Thyroid gland (tissue), 4 donors: ENCODE measurements around the gene ARRDC5. TPM values are rescaled to one million over a fixed set of nuclear protein-coding genes. Genes with fewer than 3 reads are reported as not detected.

Source experiments
- DNase-seq, 2 donors: peaks; one replicate each; pipeline ENCODE4 v3.0.0-alpha.2; 2019
- H3K27ac ChIP-seq, 3 donors: fragments of 200-600 bp; sonication (generic); 1 replicate in 2 of 3; 2 replicates in 1 of 3; pipeline ENCODE4 v1.5.1; 2016 to 2019; ENCODE audit warnings: mild to moderate bottlenecking in 1 of 3, moderate library complexity in 1 of 3
- H3K27me3 ChIP-seq: fragments of 200-600 bp; sonication (generic); one replicate; pipeline ENCODE4 v1.5.1; 2019
- H3K36me3 ChIP-seq, 2 donors: fragments of 200-600 bp; sonication (generic); one replicate each; pipeline ENCODE4 v1.5.1; 2016 to 2019
- H3K4me1 ChIP-seq, 2 donors: fragments of 200-600 bp; sonication (generic); one replicate each; pipeline ENCODE4 v1.5.1; 2017 to 2019
- H3K4me3 ChIP-seq, 3 donors: fragments of 200-600 bp; sonication (generic); replicated peaks in 1 of 3; 1 replicate in 2 of 3; 2 replicates in 1 of 3; pipeline ENCODE4 v1.5.1; 2016; ENCODE audit warnings: mild to moderate bottlenecking in 1 of 3
- H3K9me3 ChIP-seq: fragments of 200-600 bp; sonication (generic); one replicate; pipeline ENCODE4 v1.5.1; 2017
- POLR2A ChIP-seq, 2 donors: fragments of 450-650 bp; IDR thresholded peaks; one replicate each; pipeline ENCODE4 v1.6.1; 2017; ENCODE audit warnings: antibody characterized with exemption in 2 of 2, mild to moderate bottlenecking in 2 of 2, moderate library complexity in 1 of 2
- WGBS, 2 donors: methylation state at CpG; one replicate each; pipeline ENCODE4 v1.1.5; 2017; 5-methylcytosine and 5-hydroxymethylcytosine counted together
- intact Hi-C: fragments of 100-400 bp; cut with DNase I; formaldehyde crosslinking; loops from one replicate; pipeline ENCODE4 v1.15.1; 2023
- total RNA-seq, 4 donors: library from RNA; depleted of rRNA; stranded (reverse); fragments of >200 nt; gene quantifications; one replicate each; pipeline ENCODE4 v1.2.3, GENCODE V29; 2016
- TF ChIP-seq, protein P1 (sequence below), 6 experiments: fragments of 200-600 bp in 3 of 6; fragments of 450-650 bp in 3 of 6; sonication (generic) in 3 of 6; IDR thresholded peaks; one replicate each; pipeline ENCODE4 v1.5.1; 2016 to 2019; ENCODE audit warnings: antibody characterized with exemption in 6 of 6, mild to moderate bottlenecking in 2 of 6, inconsistent platforms in 1 of 6, moderate library complexity in 1 of 6

The ARRDC5 gene
- total RNA-seq, 4 donors from 2014 or later = not detected

DNA sequence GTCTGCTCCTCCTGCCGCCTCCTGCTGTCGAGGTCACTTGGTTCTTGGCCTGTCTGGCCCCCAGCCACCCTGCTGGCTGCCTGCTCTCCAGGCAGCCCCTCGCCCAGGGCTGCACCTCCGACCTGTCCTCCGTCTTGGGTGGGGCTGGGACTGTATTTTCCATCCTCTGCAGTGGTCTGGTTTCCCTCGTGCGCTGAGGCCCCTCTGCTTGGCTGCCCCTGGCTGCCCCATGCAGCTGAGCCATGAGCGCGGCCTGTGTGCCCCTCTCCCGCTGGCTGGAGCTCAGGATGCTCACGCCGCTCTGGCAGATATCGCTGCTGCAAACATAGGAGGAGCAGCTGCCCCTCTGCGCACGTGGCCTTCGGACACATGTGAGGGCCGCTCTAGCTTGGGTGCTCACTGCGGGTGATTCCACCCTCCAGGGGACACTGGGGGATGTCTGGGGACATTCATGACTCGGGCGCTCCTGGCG is 20.6 kb upstream of the ARRDC5 start:
- no peak for DNase-seq
- Histone ChIP-seq H3K36me3 (no peaks in the 10 kb centered on the region), H3K4me3 (no peak overlapping the region), H3K4me1 (no peaks in the 10 kb centered on the region), H3K27me3 (no peaks in the 10 kb centered on the region), H3K9me3 (no peaks in the 10 kb centered on the region), H3K27ac (no peak overlapping the region)
- TF ChIP-seq, protein P1, sequence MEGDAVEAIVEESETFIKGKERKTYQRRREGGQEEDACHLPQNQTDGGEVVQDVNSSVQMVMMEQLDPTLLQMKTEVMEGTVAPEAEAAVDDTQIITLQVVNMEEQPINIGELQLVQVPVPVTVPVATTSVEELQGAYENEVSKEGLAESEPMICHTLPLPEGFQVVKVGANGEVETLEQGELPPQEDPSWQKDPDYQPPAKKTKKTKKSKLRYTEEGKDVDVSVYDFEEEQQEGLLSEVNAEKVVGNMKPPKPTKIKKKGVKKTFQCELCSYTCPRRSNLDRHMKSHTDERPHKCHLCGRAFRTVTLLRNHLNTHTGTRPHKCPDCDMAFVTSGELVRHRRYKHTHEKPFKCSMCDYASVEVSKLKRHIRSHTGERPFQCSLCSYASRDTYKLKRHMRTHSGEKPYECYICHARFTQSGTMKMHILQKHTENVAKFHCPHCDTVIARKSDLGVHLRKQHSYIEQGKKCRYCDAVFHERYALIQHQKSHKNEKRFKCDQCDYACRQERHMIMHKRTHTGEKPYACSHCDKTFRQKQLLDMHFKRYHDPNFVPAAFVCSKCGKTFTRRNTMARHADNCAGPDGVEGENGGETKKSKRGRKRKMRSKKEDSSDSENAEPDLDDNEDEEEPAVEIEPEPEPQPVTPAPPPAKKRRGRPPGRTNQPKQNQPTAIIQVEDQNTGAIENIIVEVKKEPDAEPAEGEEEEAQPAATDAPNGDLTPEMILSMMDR (IDR thresholded peaks at IDR 0.05) = no peak
- no peak for TF ChIP-seq POLR2A (IDR thresholded peaks at IDR 0.05)
- intact Hi-C loops = no loop called here
- 95% methylated on average over 14 to 21 of the region's 21 CpGs for WGBS, 2 donors

DNA sequence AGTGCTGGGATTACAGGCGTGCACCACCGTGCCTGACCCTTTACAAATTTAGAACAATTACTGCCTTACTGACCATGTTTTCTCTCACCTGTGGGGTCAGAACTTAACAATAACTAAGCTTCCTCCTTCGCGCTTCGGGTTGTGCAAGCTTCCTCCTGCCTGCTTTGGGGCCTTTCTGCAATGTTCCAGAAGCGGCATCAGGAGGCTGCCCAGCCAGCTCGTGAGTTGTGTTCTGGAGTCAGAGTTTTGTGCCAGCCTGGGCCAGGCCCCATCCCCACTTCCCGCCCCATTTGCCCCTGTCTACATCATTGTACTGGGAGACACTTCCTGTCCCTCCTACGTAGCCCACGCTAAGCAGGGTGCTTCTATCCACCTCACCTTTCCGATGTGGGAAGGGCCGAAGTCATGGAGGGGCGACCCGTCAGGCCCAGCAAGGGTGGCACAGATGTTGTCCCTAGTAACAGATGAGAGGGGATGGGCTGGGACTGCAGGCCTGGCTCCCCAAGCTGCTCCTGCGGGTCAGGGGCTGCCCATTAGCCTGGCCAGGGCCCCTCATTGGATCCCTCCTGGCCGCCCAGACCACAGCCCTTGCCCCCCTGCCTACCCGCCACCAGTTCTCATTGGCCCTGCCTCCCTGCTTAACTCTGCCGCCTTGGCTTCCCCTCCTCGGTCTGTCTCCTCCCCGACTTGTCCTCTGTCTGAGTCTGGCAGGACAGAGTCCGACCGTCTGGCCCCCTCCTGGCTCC is 20.0 kb upstream of the ARRDC5 start:
- H3K27me3 ChIP-seq = no peaks in the 10 kb centered on the region
- no peak overlapping the region for H3K27ac ChIP-seq
- intact Hi-C loops = no loop called here
- H3K4me1 ChIP-seq = no peaks in the 10 kb centered on the region
- no peak for DNase-seq
- WGBS, 2 donors = 87 to 96% methylated on average over 20 to 22 of the region's 22 CpGs
- no peak overlapping the region for H3K4me3 ChIP-seq
- H3K36me3 ChIP-seq = no peaks in the 10 kb centered on the region
- TF ChIP-seq, protein P1 (IDR thresholded peaks at IDR 0.05) = no peak
- TF ChIP-seq POLR2A (IDR thresholded peaks at IDR 0.05) = no peak
- no peaks in the 10 kb centered on the region for H3K9me3 ChIP-seq

DNA sequence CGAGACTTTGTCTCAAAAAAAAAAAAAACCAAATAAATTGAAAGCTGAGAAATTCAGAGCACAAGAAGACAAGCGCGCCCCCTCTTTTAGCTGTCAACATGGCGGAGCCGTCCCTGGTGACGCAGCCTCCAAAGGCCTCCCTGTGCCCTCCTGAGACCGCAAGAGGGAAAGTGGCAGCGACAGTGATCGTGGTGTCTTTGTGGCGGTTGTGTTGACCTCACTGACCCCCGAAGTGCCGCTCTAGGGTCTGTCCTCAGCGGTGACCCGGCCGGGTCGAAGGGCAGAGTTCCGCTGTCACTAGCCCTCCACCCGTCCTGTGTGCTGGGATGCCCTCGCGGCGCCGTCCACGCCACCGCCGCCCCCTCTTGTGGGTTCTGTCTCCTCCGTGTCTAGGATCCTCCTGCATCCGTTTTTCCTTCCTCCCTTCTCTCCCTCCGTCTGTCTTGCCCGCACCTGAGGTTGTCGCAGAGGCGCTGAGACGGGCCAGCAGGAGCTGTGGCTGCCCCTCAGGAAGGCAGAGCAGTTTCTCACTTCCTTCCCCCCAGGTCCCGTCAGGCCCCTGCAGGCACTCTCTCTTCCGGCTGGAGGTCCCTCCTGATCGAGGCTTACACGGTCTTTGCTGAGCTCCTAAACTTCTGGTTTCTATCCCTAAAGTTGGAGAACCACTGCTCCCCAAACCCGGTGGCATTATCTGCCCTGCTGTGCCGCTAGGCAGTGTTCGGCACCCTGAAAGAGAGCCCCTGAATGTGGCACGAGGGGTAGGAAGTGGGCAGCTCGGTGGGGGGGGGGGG is 13.8 kb upstream of the ARRDC5 start:
- H3K4me1 ChIP-seq = peaks cover 2 to 7% of the 10 kb centered on the region in 2 donors
- intact Hi-C loops = no loop called here
- no peak for TF ChIP-seq POLR2A (IDR thresholded peaks at IDR 0.05)
- TF ChIP-seq, protein P1 (IDR thresholded peaks at IDR 0.05) = no peak
- H3K27ac ChIP-seq = no peak overlapping the region
- no peaks in the 10 kb centered on the region for H3K36me3 ChIP-seq
- H3K27me3 ChIP-seq = no peaks in the 10 kb centered on the region
- H3K4me3 ChIP-seq = no peak overlapping the region
- 85 to 86% methylated on average over 41 of the region's 41 CpGs for WGBS, 2 donors
- no peak for DNase-seq
- no peaks in the 10 kb centered on the region for H3K9me3 ChIP-seq

DNA sequence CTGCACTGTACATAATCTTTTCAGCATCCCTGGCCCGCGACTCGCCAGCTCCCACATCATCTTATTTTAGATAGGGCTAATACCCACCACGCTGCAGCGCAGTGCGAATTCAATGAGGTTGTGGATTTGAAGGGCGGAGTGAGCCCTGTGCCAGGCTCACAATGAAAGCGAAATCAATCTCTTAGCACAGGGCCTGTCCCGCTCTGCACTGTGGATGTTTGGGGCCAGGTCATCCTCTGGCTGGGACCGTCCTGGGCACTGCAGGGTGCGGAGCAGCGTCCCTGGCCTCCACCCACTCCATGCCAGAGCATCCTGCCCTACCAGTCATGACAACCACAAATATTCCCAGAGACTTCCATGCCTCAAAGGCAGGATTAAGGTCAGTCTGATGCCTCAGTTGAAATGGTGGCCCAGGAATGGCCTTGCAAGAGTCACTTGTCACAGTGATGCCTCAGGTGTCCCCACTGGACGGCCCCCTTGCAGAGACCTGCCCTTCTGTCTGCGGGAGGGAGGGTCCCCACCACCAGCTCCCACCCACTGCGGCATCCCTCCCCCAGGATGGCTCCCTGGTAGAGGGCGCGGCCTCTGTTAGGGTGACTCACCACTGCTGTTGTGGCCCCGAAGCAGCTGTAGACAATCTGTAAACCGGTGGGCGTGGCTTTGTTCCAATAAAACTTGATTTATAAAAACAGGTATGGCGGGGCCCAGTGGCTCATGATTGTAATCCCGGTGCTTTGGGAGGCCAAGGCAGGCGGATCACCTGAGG is 12.2 kb upstream of the ARRDC5 start:
- WGBS, 2 donors = 85 to 89% methylated on average over 18 to 23 of the region's 23 CpGs
- Histone ChIP-seq H3K4me1 (peaks cover 8 to 19% of the 10 kb centered on the region in 2 donors), H3K27ac (no peak overlapping the region), H3K27me3 (no peaks in the 10 kb centered on the region), H3K4me3 (no peak overlapping the region), H3K36me3 (no peaks in the 10 kb centered on the region), H3K9me3 (no peaks in the 10 kb centered on the region)
- TF ChIP-seq, protein P1 (IDR thresholded peaks at IDR 0.05) = no peak
- TF ChIP-seq POLR2A (IDR thresholded peaks at IDR 0.05) = no peak
- intact Hi-C loops = no loop called here
- no peak for DNase-seq
